Ovary (tissue), 3 donors: ENCODE measurements around the gene PGPEP1.

ENCODE experiments used
- POLR2A ChIP-seq: fragments of 450-650 bp; IDR thresholded peaks from one replicate; pipeline ENCODE4 v1.6.1; 2017; ENCODE audit warnings: antibody characterized with exemption, mild to moderate bottlenecking, moderate library complexity
- TF ChIP-seq, protein P1 (sequence below), 3 donors: fragments of 450-650 bp in 2 of 3; fragments of 200-600 bp in 1 of 3; IDR thresholded peaks; one replicate each; pipeline versions ENCODE4 v1.5.1 to v1.8.0; 2016 to 2022; ENCODE audit warnings: antibody characterized with exemption in 3 of 3, mild to moderate bottlenecking in 1 of 3
- donor health status: DM: no; HTN: no; CAD: no.

DNA sequence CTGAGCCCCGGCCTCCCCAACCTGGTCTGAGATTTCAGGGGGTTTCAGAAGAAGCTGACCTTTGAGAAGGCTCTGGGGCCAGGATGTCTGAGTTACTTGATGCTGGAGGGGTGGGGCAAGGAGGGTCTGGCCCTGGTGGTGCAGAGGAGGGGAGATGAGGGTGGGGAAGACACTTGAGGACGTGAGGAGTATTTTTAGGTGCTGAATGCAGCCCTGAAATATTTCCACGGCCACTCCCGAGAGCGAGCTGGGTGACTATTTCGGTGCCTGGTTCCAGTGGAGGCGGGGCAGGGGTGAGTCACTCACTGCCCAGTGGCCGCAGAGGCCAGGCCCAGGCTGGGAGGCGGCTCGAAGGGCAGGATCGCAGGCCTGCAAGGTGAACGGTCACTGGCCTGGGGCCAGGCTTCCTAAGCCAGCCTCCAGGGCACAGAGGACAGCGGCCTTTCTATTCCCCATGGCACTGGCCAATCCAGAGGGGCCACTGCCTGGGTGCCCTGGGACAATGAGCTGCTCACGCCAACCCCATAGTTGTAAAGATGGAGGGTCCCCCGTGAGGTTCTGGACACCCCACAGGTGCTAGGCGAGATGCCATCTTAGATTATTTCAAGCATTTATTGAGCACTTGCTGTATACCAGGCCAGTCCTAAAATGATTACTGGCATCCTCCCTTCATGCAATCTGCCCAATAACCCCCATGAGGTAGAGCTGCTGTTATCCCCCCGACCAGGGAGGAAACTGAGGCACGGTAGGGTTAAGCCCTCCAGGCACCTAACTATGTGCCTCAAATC, 39.3 kb upstream of the PGPEP1 start:
- TF ChIP-seq, protein P1, sequence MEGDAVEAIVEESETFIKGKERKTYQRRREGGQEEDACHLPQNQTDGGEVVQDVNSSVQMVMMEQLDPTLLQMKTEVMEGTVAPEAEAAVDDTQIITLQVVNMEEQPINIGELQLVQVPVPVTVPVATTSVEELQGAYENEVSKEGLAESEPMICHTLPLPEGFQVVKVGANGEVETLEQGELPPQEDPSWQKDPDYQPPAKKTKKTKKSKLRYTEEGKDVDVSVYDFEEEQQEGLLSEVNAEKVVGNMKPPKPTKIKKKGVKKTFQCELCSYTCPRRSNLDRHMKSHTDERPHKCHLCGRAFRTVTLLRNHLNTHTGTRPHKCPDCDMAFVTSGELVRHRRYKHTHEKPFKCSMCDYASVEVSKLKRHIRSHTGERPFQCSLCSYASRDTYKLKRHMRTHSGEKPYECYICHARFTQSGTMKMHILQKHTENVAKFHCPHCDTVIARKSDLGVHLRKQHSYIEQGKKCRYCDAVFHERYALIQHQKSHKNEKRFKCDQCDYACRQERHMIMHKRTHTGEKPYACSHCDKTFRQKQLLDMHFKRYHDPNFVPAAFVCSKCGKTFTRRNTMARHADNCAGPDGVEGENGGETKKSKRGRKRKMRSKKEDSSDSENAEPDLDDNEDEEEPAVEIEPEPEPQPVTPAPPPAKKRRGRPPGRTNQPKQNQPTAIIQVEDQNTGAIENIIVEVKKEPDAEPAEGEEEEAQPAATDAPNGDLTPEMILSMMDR (IDR thresholded peaks at IDR 0.05): no peak
- TF ChIP-seq POLR2A: no peak
